ENCODE results near the gene GOLGA6L24. TPM values are rescaled to one million over a fixed set of nuclear protein-coding genes. Genes with fewer than 3 reads are reported as not detected.
"Not testable (repeated sequence)": the region's sequence is repeated elsewhere in the genome, so short reads cannot be mapped to it uniquely, and the experiment has no call there.

GOLGA6L24 gene
- not detected for total RNA-seq
- not detected for polyA plus RNA-seq

GRCh38 chr15:28357984-28358383 lies at the start of gene GOLGA6L24:
GOLGA6L24 (minus strand) TSS chr15:28358084; CDS start chr15:28358023, 61 bp downstream.
- not testable (repeated sequence) for H3K4me3 ChIP-seq (ENCODE audit: low read depth, low read length); H3K4me1 ChIP-seq (ENCODE audit: control insufficient read depth, insufficient read depth, low read length, poor library complexity, severe bottlenecking); ATAC-seq (ENCODE audit: low read depth in 2 of 2); DNase-seq; H3K4me3 Mint-ChIP-seq; H3K36me3 Mint-ChIP-seq; H3K4me1 Mint-ChIP-seq; H3K27ac ChIP-seq (ENCODE audit: insufficient read depth, low read length, poor library complexity, severe bottlenecking); H3K27me3 Mint-ChIP-seq; H3K27ac Mint-ChIP-seq; H3K9me3 ChIP-seq (ENCODE audit: control insufficient read depth in 2 of 2, low read length in 2 of 2); H3K27me3 ChIP-seq (ENCODE audit: control insufficient read depth, insufficient read depth, low read length); H3K9me3 Mint-ChIP-seq; H3K36me3 ChIP-seq (ENCODE audit: control insufficient read depth, insufficient read depth, low read length)

- H3K27ac ChIP-seq (ENCODE audit: insufficient read depth, low read length, poor library complexity, severe bottlenecking); H3K27me3 ChIP-seq (ENCODE audit: control insufficient read depth, insufficient read depth, low read length); ATAC-seq (ENCODE audit: low read depth in 2 of 2); H3K9me3 Mint-ChIP-seq; H3K4me1 ChIP-seq (ENCODE audit: control insufficient read depth, insufficient read depth, low read length, poor library complexity, severe bottlenecking); H3K9me3 ChIP-seq (ENCODE audit: control insufficient read depth in 2 of 2, low read length in 2 of 2); H3K36me3 Mint-ChIP-seq; H3K27me3 Mint-ChIP-seq; H3K36me3 ChIP-seq (ENCODE audit: control insufficient read depth, insufficient read depth, low read length); H3K4me1 Mint-ChIP-seq; H3K4me3 Mint-ChIP-seq; DNase-seq; H3K4me3 ChIP-seq (ENCODE audit: low read depth, low read length); H3K27ac Mint-ChIP-seq: not testable (repeated sequence)
Measured at GRCh38 chr15:28402774-28403435, 45.0 kb upstream of the GOLGA6L24 start.

- H3K36me3 ChIP-seq (ENCODE audit: control insufficient read depth, insufficient read depth, low read length); H3K9me3 Mint-ChIP-seq; H3K27me3 Mint-ChIP-seq; H3K9me3 ChIP-seq (ENCODE audit: control insufficient read depth in 2 of 2, low read length in 2 of 2); H3K27ac Mint-ChIP-seq; ATAC-seq (ENCODE audit: low read depth in 2 of 2); H3K4me1 ChIP-seq (ENCODE audit: control insufficient read depth, insufficient read depth, low read length, poor library complexity, severe bottlenecking); H3K4me3 Mint-ChIP-seq; H3K27me3 ChIP-seq (ENCODE audit: control insufficient read depth, insufficient read depth, low read length); DNase-seq; H3K36me3 Mint-ChIP-seq; H3K4me3 ChIP-seq (ENCODE audit: low read depth, low read length); H3K27ac ChIP-seq (ENCODE audit: insufficient read depth, low read length, poor library complexity, severe bottlenecking); H3K4me1 Mint-ChIP-seq: not testable (repeated sequence)
Measured at GRCh38 chr15:28396022-28396421, 38.1 kb upstream of the GOLGA6L24 start.

GRCh38 chr15:28380053-28380452 lies 22.2 kb upstream of the GOLGA6L24 start:
- not testable (repeated sequence) for H3K27ac ChIP-seq (ENCODE audit: insufficient read depth, low read length, poor library complexity, severe bottlenecking); H3K4me1 Mint-ChIP-seq; DNase-seq; H3K4me3 ChIP-seq (ENCODE audit: low read depth, low read length); H3K27me3 Mint-ChIP-seq; H3K27me3 ChIP-seq (ENCODE audit: control insufficient read depth, insufficient read depth, low read length); H3K36me3 Mint-ChIP-seq; H3K9me3 Mint-ChIP-seq; H3K9me3 ChIP-seq (ENCODE audit: control insufficient read depth in 2 of 2, low read length in 2 of 2); H3K36me3 ChIP-seq (ENCODE audit: control insufficient read depth, insufficient read depth, low read length); H3K4me1 ChIP-seq (ENCODE audit: control insufficient read depth, insufficient read depth, low read length, poor library complexity, severe bottlenecking); H3K4me3 Mint-ChIP-seq; ATAC-seq (ENCODE audit: low read depth in 2 of 2); H3K27ac Mint-ChIP-seq

- H3K9me3 Mint-ChIP-seq = not testable (repeated sequence)
Measured at GRCh38 chr15:28378364-28378763, 20.5 kb upstream of the GOLGA6L24 start, which contains the start of gene GOLGA8F. GOLGA8F (plus strand) TSS chr15:28378664; CDS start chr15:28378762, 98 bp downstream.

GRCh38 chr15:28365502-28365901 lies 7.6 kb upstream of the GOLGA6L24 start:
- H3K9me3 ChIP-seq (ENCODE audit: control insufficient read depth in 2 of 2, low read length in 2 of 2); ATAC-seq (ENCODE audit: low read depth in 2 of 2); H3K4me3 Mint-ChIP-seq; H3K27ac ChIP-seq (ENCODE audit: insufficient read depth, low read length, poor library complexity, severe bottlenecking); H3K27me3 Mint-ChIP-seq; H3K27ac Mint-ChIP-seq; H3K27me3 ChIP-seq (ENCODE audit: control insufficient read depth, insufficient read depth, low read length); DNase-seq; H3K4me1 ChIP-seq (ENCODE audit: control insufficient read depth, insufficient read depth, low read length, poor library complexity, severe bottlenecking); H3K36me3 ChIP-seq (ENCODE audit: control insufficient read depth, insufficient read depth, low read length); H3K36me3 Mint-ChIP-seq; H3K4me1 Mint-ChIP-seq; H3K4me3 ChIP-seq (ENCODE audit: low read depth, low read length); H3K9me3 Mint-ChIP-seq: not testable (repeated sequence)

More at GRCh38 chr15:28378364-28378763, 20.5 kb upstream of the GOLGA6L24 start, which contains the start of gene GOLGA8F:
- not testable (repeated sequence) for H3K27me3 ChIP-seq (ENCODE audit: control insufficient read depth, insufficient read depth, low read length); H3K36me3 Mint-ChIP-seq; H3K27ac ChIP-seq (ENCODE audit: insufficient read depth, low read length, poor library complexity, severe bottlenecking); H3K4me1 Mint-ChIP-seq; H3K4me3 ChIP-seq (ENCODE audit: low read depth, low read length); H3K36me3 ChIP-seq (ENCODE audit: control insufficient read depth, insufficient read depth, low read length); H3K4me3 Mint-ChIP-seq; H3K9me3 ChIP-seq (ENCODE audit: control insufficient read depth in 2 of 2, low read length in 2 of 2); H3K27ac Mint-ChIP-seq; H3K27me3 Mint-ChIP-seq; ATAC-seq (ENCODE audit: low read depth in 2 of 2); DNase-seq; H3K4me1 ChIP-seq (ENCODE audit: control insufficient read depth, insufficient read depth, low read length, poor library complexity, severe bottlenecking)

GRCh38 chr15:28322129-28322588 lies 35.7 kb downstream of the GOLGA6L24 start, which contains the start of gene HERC2:
HERC2 (minus strand) TSS chr15:28322179; CDS start chr15:28321433, 746 bp downstream.
- not testable (repeated sequence) for H3K4me1 ChIP-seq (ENCODE audit: control insufficient read depth, insufficient read depth, low read length, poor library complexity, severe bottlenecking); H3K27me3 Mint-ChIP-seq; H3K36me3 Mint-ChIP-seq; H3K27me3 ChIP-seq (ENCODE audit: control insufficient read depth, insufficient read depth, low read length); H3K9me3 Mint-ChIP-seq; H3K36me3 ChIP-seq (ENCODE audit: control insufficient read depth, insufficient read depth, low read length); ATAC-seq (ENCODE audit: low read depth in 2 of 2); DNase-seq; H3K27ac ChIP-seq (ENCODE audit: insufficient read depth, low read length, poor library complexity, severe bottlenecking); H3K9me3 ChIP-seq (ENCODE audit: control insufficient read depth in 2 of 2, low read length in 2 of 2)
- H3K4me3 Mint-ChIP-seq = peak within 1 kb of the TSS; percentile 97 to 99 (median 98)
- H3K4me3 ChIP-seq (ENCODE audit: low read depth, low read length) = peak within 1 kb of the TSS; percentile 19
- peak within 1 kb of the TSS; percentile 80 to 96 (median 95) for H3K27ac Mint-ChIP-seq
- peaks cover 3 to 16% (median 7%) of the 10 kb centered on the region in 4 donors for H3K4me1 Mint-ChIP-seq
